HEK293T (cell line): Measurements from ENCODE around the gene PHYKPL.

ENCODE experiments used
- ARNT ChIP-seq: fragments of 450-650 bp; IDR thresholded peaks from 2 replicates; pipeline ENCODE4 v1.6.1; 2017; ENCODE audit warnings: mild to moderate bottlenecking
- BHLHE40 ChIP-seq: fragments of 450-650 bp; IDR thresholded peaks from 2 replicates; pipeline ENCODE4 v1.6.1; 2016; ENCODE audit warnings: mild to moderate bottlenecking, moderate library complexity, borderline replicate concordance
- CTBP1 ChIP-seq: fragments of 450-650 bp; IDR thresholded peaks from 2 replicates; pipeline ENCODE4 v1.6.1; 2016; ENCODE audit warnings: borderline replicate concordance
- ELF4 ChIP-seq: fragments of 450-650 bp; IDR thresholded peaks from 2 replicates; pipeline ENCODE4 v1.6.1; 2017; ENCODE audit warnings: antibody characterized with exemption
- FOXA1 ChIP-seq: fragments of 450-650 bp; IDR thresholded peaks from 2 replicates; pipeline ENCODE4 v1.6.1; 2016; ENCODE audit warnings: mild to moderate bottlenecking
- FOXK2 ChIP-seq: fragments of 450-650 bp; IDR thresholded peaks from 2 replicates; pipeline ENCODE4 v1.6.1; 2016; ENCODE audit warnings: mild to moderate bottlenecking
- FOXM1 ChIP-seq: fragments of 450-650 bp; IDR thresholded peaks from 2 replicates; pipeline ENCODE4 v1.6.1; 2017; ENCODE audit warnings: mild to moderate bottlenecking, borderline replicate concordance
- HDGF ChIP-seq: fragments of 450-650 bp; IDR thresholded peaks from 2 replicates; pipeline ENCODE4 v1.6.1; 2017; ENCODE audit warnings: antibody characterized with exemption, borderline replicate concordance
- L3MBTL2 ChIP-seq: fragments of 450-650 bp; conservative IDR thresholded peaks from 2 replicates; pipeline ENCODE4 v1.6.1; 2016; ENCODE audit warnings: mild to moderate bottlenecking
- PKNOX1 ChIP-seq: fragments of 450-650 bp; IDR thresholded peaks from 2 replicates; pipeline ENCODE4 v1.6.1; 2016
- SP1 ChIP-seq: fragments of 450-650 bp; IDR thresholded peaks from 2 replicates; pipeline ENCODE4 v1.6.1; 2017
- SUZ12 ChIP-seq: fragments of 450-650 bp; IDR thresholded peaks from 2 replicates; pipeline ENCODE4 v1.6.1; 2016; ENCODE audit warnings: mild to moderate bottlenecking
- TARDBP ChIP-seq: fragments of 450-650 bp; IDR thresholded peaks from 2 replicates; pipeline ENCODE4 v1.6.1; 2016

GRCh38 chr5:178274781-178275537, 42.4 kb upstream of the PHYKPL start:
- no peak for TF ChIP-seq BHLHE40
- TF ChIP-seq SUZ12, result no peak
- TF ChIP-seq SP1, result no peak
- no peak for TF ChIP-seq TARDBP
- TF ChIP-seq ARNT, result no peak
- TF ChIP-seq FOXM1, result no peak
- TF ChIP-seq ELF4, result no peak
- no peak for TF ChIP-seq FOXK2
- no peak for TF ChIP-seq CTBP1
- no peak for TF ChIP-seq FOXA1
- no peak for TF ChIP-seq PKNOX1
- TF ChIP-seq L3MBTL2, result no peak
- no peak for TF ChIP-seq HDGF
